ENCODE measurements around the gene RFX3. TPM values are rescaled to one million over a fixed set of nuclear protein-coding genes. Genes with fewer than 3 reads are reported as not detected.

The RFX3 gene
- total and polyA plus RNA-seq, 2 experiments from 2014 or later = 5.8 to 7.9 TPM

GRCh38 chr9:3277200-3277599 lies 248.6 kb downstream of the RFX3 start:
- H3K4me3 ChIP-seq = no peak overlapping the region
- H2AFZ ChIP-seq = no peak overlapping the region
- 98% methylated on average over 2 of the region's 2 CpGs for WGBS (ENCODE audit: low lambda C conversion rate, missing lambda C conversion rate)
- H4K20me1 ChIP-seq (ENCODE audit: insufficient read depth, poor library complexity, severe bottlenecking) = no peaks in the 10 kb centered on the region
- no peak for DNase-seq (ENCODE audit: low spot score)
- no peaks in the 10 kb centered on the region for H3K9me3 ChIP-seq (ENCODE audit: low read depth)
- no peaks in the 10 kb centered on the region for H3K79me2 ChIP-seq
- no peaks in the 10 kb centered on the region for H3K36me3 ChIP-seq (replicated peaks; ENCODE audit: insufficient read depth, low read depth)
- TF ChIP-seq EZH2 (IDR thresholded peaks at IDR 0.05; ENCODE audit: borderline replicate concordance) (no peak), EZH2phosphoT487 (IDR thresholded peaks at IDR 0.05; ENCODE audit: low read depth, severe bottlenecking, unreplicated experiment) (no peak), CTCF (IDR thresholded peaks at IDR 0.05; ENCODE audit: poor library complexity) (no peak)
- H3K4me1 ChIP-seq (ENCODE audit: insufficient read depth) = no peaks in the 10 kb centered on the region
- no peak overlapping the region for H3K4me2 ChIP-seq
- no peaks in the 10 kb centered on the region for H3K9me2 ChIP-seq (replicated peaks; ENCODE audit: insufficient read depth)
- H3K27ac ChIP-seq = no peak overlapping the region
- no peaks in the 10 kb centered on the region for H3K27me3 ChIP-seq

- WGBS (ENCODE audit: low lambda C conversion rate, missing lambda C conversion rate) = 94% methylated on average over 2 of the region's 2 CpGs
- no peaks in the 10 kb centered on the region for H3K4me1 ChIP-seq (ENCODE audit: insufficient read depth)
- H3K9me3 ChIP-seq (ENCODE audit: low read depth) = no peaks in the 10 kb centered on the region
- no peak overlapping the region for H2AFZ ChIP-seq
- no peaks in the 10 kb centered on the region for H3K36me3 ChIP-seq (replicated peaks; ENCODE audit: insufficient read depth, low read depth)
- DNase-seq (ENCODE audit: low spot score) = no peak
- no peaks in the 10 kb centered on the region for H3K9me2 ChIP-seq (replicated peaks; ENCODE audit: insufficient read depth)
- no peaks in the 10 kb centered on the region for H3K79me2 ChIP-seq
- no peaks in the 10 kb centered on the region for H4K20me1 ChIP-seq (ENCODE audit: insufficient read depth, poor library complexity, severe bottlenecking)
- H3K27me3 ChIP-seq = no peaks in the 10 kb centered on the region
- TF ChIP-seq CTCF (IDR thresholded peaks at IDR 0.05; ENCODE audit: poor library complexity) (no peak), EZH2 (IDR thresholded peaks at IDR 0.05; ENCODE audit: borderline replicate concordance) (no peak)
- H3K4me2 ChIP-seq = no peak overlapping the region
- H3K4me3 ChIP-seq = no peak overlapping the region
- H3K27ac ChIP-seq = no peak overlapping the region
These were observed 254.2 kb downstream of the RFX3 start for GRCh38 chr9:3271581-3271980.

- Histone ChIP-seq H3K9me2 (replicated peaks; ENCODE audit: insufficient read depth) (no peaks in the 10 kb centered on the region), H3K79me2 (no peaks in the 10 kb centered on the region), H2AFZ (no peak overlapping the region), H3K4me2 (no peak overlapping the region), H3K9me3 (ENCODE audit: low read depth) (no peaks in the 10 kb centered on the region), H3K36me3 (replicated peaks; ENCODE audit: insufficient read depth, low read depth) (no peaks in the 10 kb centered on the region), H3K4me3 (no peak overlapping the region), H3K4me1 (ENCODE audit: insufficient read depth) (no peaks in the 10 kb centered on the region), H3K27ac (no peak overlapping the region), H3K27me3 (no peaks in the 10 kb centered on the region), H4K20me1 (ENCODE audit: insufficient read depth, poor library complexity, severe bottlenecking) (no peaks in the 10 kb centered on the region)
- DNase-seq (ENCODE audit: low spot score) = no peak
- WGBS (ENCODE audit: low lambda C conversion rate, missing lambda C conversion rate) = 91% methylated on average over 1 of the region's 1 CpG
- TF ChIP-seq CTCF (IDR thresholded peaks at IDR 0.05; ENCODE audit: poor library complexity) (no peak), EZH2phosphoT487 (IDR thresholded peaks at IDR 0.05; ENCODE audit: low read depth, severe bottlenecking, unreplicated experiment) (no peak), EZH2 (IDR thresholded peaks at IDR 0.05; ENCODE audit: borderline replicate concordance) (no peak)
These were observed 254.6 kb downstream of the RFX3 start for GRCh38 chr9:3271157-3271556.

GRCh38 chr9:3268223-3268622 lies 257.6 kb downstream of the RFX3 start:
- TF ChIP-seq EZH2 (IDR thresholded peaks at IDR 0.05; ENCODE audit: borderline replicate concordance) = no peak
- no peak for TF ChIP-seq CTCF (IDR thresholded peaks at IDR 0.05; ENCODE audit: poor library complexity)
- no peak for TF ChIP-seq EZH2phosphoT487 (IDR thresholded peaks at IDR 0.05; ENCODE audit: low read depth, severe bottlenecking, unreplicated experiment)
- Histone ChIP-seq H3K4me1 (ENCODE audit: insufficient read depth) (no peaks in the 10 kb centered on the region), H3K4me3 (no peak overlapping the region), H3K9me2 (replicated peaks; ENCODE audit: insufficient read depth) (no peaks in the 10 kb centered on the region), H3K27ac (no peak overlapping the region), H4K20me1 (ENCODE audit: insufficient read depth, poor library complexity, severe bottlenecking) (no peaks in the 10 kb centered on the region), H3K27me3 (no peaks in the 10 kb centered on the region), H3K79me2 (no peaks in the 10 kb centered on the region), H3K4me2 (no peak overlapping the region), H3K36me3 (replicated peaks; ENCODE audit: insufficient read depth, low read depth) (no peaks in the 10 kb centered on the region), H2AFZ (no peak overlapping the region), H3K9me3 (ENCODE audit: low read depth) (no peaks in the 10 kb centered on the region)
- no peak for DNase-seq (ENCODE audit: low spot score)
- WGBS (ENCODE audit: low lambda C conversion rate, missing lambda C conversion rate) = 83% methylated on average over 1 of the region's 1 CpG
